GM06990 (cell line): ENCODE measurements around the gene GPATCH8.
"Not testable (repeated sequence)": the region's sequence is repeated elsewhere in the genome, so short reads cannot be mapped to it uniquely, and the experiment has no call there.

Source experiments
- DNase-seq: peaks from one replicate; pipeline ENCODE4 v3.0.0-alpha.2; 2011; ENCODE audit not compliant: insufficient read length; ENCODE audit errors: extremely low read depth
- H3K27me3 ChIP-seq: replicated peaks from 2 replicates; pipeline ENCODE4 v1.6.0; 2011; ENCODE audit warnings: low read length; ENCODE audit not compliant: control insufficient read depth, insufficient read depth
- H3K36me3 ChIP-seq: 2 replicates; pipeline ENCODE4 v1.5.1; 2011; ENCODE audit warnings: low read length; ENCODE audit not compliant: control insufficient read depth, insufficient read depth
- H3K4me3 ChIP-seq: replicated peaks from 2 replicates; pipeline ENCODE4 v1.5.1; 2011; ENCODE audit warnings: low read depth, mild to moderate bottlenecking, control low read depth, low read length
- TF ChIP-seq, protein P1 (sequence below): IDR thresholded peaks from 2 replicates; pipeline ENCODE4 v1.5.1; 2011; ENCODE audit warnings: low read length, control low read depth, mild to moderate bottlenecking, inconsistent platforms; ENCODE audit not compliant: insufficient read depth, poor library complexity, severe bottlenecking

The GPATCH8 gene

DNA sequence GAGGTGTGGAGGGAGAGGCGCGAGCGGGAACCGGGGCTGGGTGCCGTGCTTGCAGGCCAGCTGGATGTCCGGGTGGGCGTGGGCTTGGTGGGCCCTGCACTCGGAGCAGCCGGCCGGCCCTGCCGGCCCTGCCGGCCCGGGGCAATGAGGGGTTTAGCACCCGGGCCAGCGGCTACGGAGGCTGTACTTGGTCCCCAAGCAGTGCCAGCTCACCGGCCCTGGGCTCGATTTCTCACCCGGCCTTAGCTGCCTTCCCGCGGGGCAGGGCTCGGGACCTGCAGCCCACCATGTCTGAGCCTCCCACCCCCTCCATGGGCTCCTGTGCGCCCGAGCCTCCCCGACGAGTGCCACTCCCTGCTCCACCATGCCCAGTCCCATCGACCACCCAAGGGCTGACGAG, 24.7 kb upstream of the GPATCH8 start:
- no peaks in the 10 kb centered on the region for H3K36me3 ChIP-seq
- no peak for DNase-seq
- H3K4me3 ChIP-seq = no peak overlapping the region
- H3K27me3 ChIP-seq = no peaks in the 10 kb centered on the region
- TF ChIP-seq, protein P1, sequence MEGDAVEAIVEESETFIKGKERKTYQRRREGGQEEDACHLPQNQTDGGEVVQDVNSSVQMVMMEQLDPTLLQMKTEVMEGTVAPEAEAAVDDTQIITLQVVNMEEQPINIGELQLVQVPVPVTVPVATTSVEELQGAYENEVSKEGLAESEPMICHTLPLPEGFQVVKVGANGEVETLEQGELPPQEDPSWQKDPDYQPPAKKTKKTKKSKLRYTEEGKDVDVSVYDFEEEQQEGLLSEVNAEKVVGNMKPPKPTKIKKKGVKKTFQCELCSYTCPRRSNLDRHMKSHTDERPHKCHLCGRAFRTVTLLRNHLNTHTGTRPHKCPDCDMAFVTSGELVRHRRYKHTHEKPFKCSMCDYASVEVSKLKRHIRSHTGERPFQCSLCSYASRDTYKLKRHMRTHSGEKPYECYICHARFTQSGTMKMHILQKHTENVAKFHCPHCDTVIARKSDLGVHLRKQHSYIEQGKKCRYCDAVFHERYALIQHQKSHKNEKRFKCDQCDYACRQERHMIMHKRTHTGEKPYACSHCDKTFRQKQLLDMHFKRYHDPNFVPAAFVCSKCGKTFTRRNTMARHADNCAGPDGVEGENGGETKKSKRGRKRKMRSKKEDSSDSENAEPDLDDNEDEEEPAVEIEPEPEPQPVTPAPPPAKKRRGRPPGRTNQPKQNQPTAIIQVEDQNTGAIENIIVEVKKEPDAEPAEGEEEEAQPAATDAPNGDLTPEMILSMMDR = no peak

DNA sequence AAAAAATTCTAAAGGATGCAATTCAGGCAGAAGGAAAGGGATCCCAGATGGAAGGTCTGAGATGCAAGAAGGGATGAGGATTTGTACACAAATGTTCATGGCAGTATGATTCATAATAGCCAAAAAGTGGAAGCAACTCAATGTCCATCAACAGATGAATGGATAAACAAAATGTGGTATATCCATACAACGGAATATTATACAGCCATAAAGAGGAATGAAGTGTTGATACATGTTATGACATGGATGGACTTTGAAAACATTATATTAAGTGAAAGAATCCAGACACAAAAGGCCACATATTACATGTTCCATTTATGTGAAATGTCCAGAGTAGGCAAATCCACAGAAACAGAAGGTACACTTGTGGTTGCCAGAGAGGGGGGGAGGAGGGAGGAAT, 23.9 kb upstream of the GPATCH8 start:
- H3K4me3 ChIP-seq = no peak overlapping the region
- no peaks in the 10 kb centered on the region for H3K36me3 ChIP-seq
- TF ChIP-seq, protein P1 = no peak
- DNase-seq = no peak
- H3K27me3 ChIP-seq = no peaks in the 10 kb centered on the region

DNA sequence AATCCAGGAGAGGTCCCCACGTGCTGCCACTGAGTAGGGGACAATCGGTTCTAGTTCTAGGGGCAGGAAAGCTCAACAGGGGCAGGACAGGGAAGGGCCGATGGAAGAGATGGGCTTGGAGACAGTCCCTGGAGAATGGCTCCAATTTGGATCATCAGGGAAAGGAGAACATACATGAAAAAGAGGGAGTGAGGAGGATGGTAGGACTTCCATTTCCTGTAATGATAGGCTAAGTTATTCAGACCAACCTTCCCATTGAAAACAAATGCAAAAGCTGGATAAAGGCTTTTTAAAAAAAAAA, 20.4 kb upstream of the GPATCH8 start:
- H3K4me3 ChIP-seq = no peak overlapping the region
- TF ChIP-seq, protein P1 = no peak

DNA sequence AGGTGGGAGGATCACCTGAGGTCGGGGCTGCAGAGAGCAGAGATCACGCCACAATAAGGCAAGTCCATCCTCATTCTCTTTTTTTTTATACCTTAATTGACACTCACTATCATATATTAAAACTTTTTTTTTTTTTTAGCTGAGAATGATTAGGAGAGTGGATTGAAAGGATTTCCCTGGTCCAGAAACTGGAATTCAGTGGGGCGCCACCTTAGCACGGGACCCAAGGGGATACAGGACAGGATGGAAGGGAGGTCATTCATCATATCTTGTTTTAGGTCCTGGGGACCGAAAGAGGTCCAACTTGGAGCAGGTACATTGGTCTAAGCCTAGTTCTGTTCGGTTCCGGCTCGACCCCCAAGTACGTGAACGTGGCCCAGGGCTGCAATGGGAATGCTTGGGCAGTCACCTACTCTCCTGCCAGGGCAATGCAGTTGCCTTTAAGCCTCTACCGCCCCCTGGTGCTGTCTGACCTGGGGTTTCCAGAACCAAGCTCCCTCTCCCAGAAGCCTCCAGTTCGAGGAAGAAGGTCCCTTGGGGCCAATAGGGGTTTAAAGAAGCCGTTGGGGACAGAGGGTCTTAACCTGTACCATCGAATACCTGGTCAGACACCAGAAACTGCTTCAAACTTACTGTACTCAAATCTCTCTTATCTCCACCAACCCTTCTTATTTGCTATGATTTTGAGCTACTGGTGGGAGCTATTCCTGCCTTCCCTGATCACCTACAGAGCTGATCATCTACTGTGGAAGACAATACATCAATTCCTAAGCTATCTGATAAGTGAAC, 19.9 kb upstream of the GPATCH8 start:
- no peaks in the 10 kb centered on the region for H3K27me3 ChIP-seq
- TF ChIP-seq, protein P1 = peak; percentile 83
- DNase-seq = no peak
- no peaks in the 10 kb centered on the region for H3K36me3 ChIP-seq
- H3K4me3 ChIP-seq = no peak overlapping the region

More for the DNA sequence above, 20.4 kb upstream of the GPATCH8 start:
- Histone ChIP-seq H3K27me3 (no peaks in the 10 kb centered on the region), H3K36me3 (no peaks in the 10 kb centered on the region)
- DNase-seq = no peak

DNA sequence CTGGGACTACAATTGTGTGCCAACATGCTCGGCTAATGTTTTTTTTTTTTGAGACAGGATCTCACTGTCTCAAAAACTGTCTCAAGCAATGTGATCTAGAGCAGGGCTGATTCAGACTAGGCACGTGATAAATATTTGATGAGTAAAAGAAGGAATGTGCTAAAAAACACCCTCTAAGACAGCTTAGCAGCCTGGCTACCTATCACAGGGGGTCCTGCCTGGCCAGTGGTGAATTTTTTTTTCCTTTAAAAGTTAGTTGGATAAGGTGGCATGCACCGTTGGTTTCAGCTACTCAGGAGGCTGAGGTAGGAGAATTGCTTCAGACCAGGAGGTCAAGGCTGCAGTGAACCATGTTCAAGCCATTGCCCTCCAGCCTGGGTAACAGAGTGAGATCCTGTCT, 14.8 kb upstream of the GPATCH8 start:
- H3K27me3 ChIP-seq = no peaks in the 10 kb centered on the region
- DNase-seq = no peak
- H3K36me3 ChIP-seq = no peaks in the 10 kb centered on the region
- TF ChIP-seq, protein P1 = no peak
- H3K4me3 ChIP-seq = no peak overlapping the region

DNA sequence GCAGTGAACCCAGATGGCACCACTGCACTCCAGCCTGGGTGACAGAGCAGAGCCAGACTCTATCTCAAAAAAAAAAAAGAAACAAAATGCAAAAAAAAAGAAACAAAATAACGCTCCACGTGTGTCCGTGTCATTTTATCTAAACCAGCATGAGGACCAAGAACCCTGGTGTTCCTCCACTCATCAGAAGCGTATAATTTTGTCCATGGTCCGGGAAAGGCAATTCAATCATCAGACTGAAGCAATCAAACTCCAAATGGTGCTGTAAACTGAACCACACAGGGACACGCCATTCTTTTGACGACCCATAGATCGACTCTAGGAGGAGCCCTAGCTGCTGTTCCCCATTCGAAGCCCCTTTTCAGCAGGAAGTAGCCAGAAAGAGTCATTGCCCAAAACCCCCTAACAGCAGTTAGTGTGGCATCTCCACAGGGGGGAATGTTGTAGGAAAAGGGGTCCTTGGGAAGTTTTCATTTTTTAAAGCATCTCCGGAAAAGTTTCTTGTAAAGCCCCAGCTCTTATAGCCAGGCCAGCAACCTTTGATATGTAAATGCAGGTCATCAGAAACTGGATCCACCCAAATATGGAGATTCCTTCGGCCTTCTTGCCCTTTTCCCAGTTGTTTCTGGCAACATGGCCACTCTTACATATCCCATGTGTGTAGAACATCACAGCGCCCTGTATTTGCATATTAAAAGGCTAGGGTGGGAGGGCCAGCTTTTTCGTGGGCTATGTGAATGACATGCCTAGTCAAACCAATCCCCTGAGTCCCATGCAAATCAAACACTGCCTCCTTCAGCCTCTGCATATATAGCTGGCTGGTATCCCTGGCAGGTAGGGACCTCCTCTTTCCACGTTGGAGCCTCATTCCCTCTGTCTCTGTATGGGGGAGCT, 8.3 kb upstream of the GPATCH8 start:
- H3K27me3 ChIP-seq, H3K4me3 ChIP-seq, H3K36me3 ChIP-seq, DNase-seq: not testable (repeated sequence)

DNA sequence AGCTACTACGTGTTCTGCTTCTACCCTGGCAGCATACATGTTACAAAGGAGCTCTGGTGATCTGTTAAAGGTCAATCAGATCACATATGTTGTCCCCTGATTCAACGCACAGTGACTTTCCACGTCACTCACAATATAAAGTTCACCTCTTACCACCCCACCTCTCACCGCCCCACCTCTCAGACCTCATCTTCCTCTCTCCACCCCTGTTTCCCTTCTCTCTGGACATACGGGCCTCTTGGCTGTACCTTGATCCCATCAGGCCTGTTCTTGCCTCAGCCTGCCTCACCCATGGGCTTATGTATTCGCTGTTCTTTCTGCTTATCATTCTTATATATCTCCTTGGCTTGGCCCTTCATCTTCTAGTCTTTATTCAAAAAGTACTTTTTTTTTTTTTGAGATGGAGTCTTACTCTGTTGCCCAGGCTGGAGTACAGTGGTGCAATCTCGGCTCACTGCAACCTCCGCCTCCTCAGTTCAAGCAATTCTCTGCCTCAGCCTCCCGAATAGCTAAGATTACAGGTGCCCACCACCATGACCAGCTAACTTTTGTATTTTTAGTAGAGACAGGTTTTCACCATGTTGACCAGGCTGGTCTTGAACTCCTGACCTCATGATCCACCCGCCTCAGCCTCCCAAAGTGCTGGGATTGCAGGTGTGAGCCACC, 3.9 kb upstream of the GPATCH8 start:
- not testable (repeated sequence) for H3K36me3 ChIP-seq, H3K4me3 ChIP-seq, H3K27me3 ChIP-seq, DNase-seq
